ENCODE measurements around the gene SRPK1.

SRPK1 gene

DNA sequence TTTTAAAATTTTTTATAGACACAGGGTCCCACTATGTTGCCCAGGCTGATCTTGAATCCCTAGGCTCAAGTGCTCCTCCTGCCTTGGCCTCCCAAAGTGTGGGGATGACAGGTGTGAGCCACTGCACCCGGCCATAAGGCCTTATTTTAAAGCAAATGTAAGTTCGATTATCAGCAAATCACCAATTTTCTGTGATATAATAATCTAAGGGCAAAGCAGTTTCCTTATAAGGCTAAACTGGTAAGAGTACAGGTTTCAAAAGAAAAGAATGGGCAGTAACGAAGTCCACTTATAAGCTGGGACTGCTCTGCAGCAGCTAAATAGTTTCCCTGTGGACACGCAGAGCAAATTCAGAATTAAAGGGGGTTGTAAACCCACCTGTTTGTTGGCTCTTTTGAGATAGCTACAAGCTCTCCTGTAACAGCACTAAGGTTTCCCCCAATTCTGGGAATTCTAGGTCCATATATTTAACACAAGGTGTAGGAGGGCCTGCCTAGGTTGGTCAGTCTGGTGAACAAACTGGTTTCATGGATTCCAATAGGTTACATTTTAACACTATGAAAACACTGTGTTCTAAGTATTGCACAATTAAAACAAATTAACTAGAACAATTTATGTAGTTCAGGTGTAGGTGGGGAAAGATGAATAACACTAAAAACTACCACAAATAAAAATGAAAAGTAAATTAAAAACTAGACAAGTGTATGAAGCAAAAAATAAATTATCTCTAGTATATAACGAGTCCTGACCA is 89.5 kb downstream of the SRPK1 start:
- no peak overlapping the region for H3K4me3 ChIP-seq (replicated peaks; ENCODE audit: low read depth, low read length)
- no peak for DNase-seq (ENCODE audit: extremely low read depth, low read depth)
- TF ChIP-seq, protein P1, sequence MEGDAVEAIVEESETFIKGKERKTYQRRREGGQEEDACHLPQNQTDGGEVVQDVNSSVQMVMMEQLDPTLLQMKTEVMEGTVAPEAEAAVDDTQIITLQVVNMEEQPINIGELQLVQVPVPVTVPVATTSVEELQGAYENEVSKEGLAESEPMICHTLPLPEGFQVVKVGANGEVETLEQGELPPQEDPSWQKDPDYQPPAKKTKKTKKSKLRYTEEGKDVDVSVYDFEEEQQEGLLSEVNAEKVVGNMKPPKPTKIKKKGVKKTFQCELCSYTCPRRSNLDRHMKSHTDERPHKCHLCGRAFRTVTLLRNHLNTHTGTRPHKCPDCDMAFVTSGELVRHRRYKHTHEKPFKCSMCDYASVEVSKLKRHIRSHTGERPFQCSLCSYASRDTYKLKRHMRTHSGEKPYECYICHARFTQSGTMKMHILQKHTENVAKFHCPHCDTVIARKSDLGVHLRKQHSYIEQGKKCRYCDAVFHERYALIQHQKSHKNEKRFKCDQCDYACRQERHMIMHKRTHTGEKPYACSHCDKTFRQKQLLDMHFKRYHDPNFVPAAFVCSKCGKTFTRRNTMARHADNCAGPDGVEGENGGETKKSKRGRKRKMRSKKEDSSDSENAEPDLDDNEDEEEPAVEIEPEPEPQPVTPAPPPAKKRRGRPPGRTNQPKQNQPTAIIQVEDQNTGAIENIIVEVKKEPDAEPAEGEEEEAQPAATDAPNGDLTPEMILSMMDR (IDR thresholded peaks at IDR 0.05; ENCODE audit: low read depth, low read length, missing control alignments), result no peak

- TF ChIP-seq, protein P1 (IDR thresholded peaks at IDR 0.05; ENCODE audit: low read depth, low read length, missing control alignments), result no peak
- DNase-seq (ENCODE audit: extremely low read depth, low read depth), result no peak
Measured at GRCh38 chr6:35829306-35829705, 91.6 kb downstream of the SRPK1 start.

GRCh38 chr6:35824552-35825192 is 96.2 kb downstream of the SRPK1 start:
- TF ChIP-seq, protein P1 (IDR thresholded peaks at IDR 0.05; ENCODE audit: low read depth, low read length, missing control alignments), result no peak
- DNase-seq (ENCODE audit: extremely low read depth, low read depth), result no peak
- no peak overlapping the region for H3K4me3 ChIP-seq (replicated peaks; ENCODE audit: low read depth, low read length)

More at GRCh38 chr6:35829306-35829705, 91.6 kb downstream of the SRPK1 start:
- H3K4me3 ChIP-seq (replicated peaks; ENCODE audit: low read depth, low read length), result no peak overlapping the region

DNA sequence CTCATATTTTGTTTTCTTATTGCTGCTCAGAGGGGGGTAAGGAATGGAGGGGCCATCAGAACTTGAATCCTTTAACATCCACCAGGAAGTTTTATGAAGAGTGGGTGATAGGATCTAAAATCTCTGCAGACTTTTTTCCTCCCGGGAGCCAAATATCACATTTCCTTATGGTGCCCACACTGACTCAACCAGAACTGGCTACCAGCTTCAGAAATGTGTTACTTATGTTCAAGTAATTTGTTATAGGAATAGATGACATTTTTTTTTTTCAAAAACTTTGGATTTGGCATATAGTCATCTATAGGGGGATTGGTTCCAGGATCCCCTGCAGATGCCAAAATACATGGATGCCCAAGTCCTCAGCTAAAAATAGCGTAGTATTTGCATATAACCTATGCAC is 97.3 kb downstream of the SRPK1 start:
- DNase-seq (ENCODE audit: extremely low read depth, low read depth), result no peak
- TF ChIP-seq, protein P1 (IDR thresholded peaks at IDR 0.05; ENCODE audit: low read depth, low read length, missing control alignments), result no peak
- no peak overlapping the region for H3K4me3 ChIP-seq (replicated peaks; ENCODE audit: low read depth, low read length)

DNA sequence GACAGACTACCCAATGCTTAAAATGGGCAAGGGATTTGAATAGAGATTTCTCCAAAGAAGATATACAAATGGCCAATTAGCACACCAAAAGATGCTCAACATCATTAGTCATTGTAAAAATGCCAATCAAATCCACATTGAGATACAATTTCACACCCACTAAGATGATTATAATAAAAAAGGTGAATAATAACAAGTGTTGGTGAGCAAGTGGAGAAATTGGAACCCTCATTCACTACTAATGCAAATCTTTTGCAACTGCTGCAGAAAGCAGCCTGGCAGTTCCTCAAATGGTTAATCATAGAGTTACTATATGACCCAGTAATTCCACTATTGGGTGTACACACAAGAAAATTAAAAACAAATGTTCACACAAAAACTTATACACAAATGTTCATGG is 103.4 kb downstream of the SRPK1 start:
- H3K4me3 ChIP-seq (replicated peaks; ENCODE audit: low read depth, low read length), result no peak overlapping the region
- DNase-seq (ENCODE audit: extremely low read depth, low read depth), result no peak
- TF ChIP-seq, protein P1 (IDR thresholded peaks at IDR 0.05; ENCODE audit: low read depth, low read length, missing control alignments), result no peak

- no peak for DNase-seq (ENCODE audit: extremely low read depth, low read depth)
- no peak overlapping the region for H3K4me3 ChIP-seq (replicated peaks; ENCODE audit: low read depth, low read length)
- TF ChIP-seq, protein P1 (IDR thresholded peaks at IDR 0.05; ENCODE audit: low read depth, low read length, missing control alignments), result no peak
Measured at GRCh38 chr6:35811699-35811995, 109.3 kb downstream of the SRPK1 start.
